K562 (cell line): ENCODE data around the gene GLOD4. TPM values are rescaled to one million over a fixed set of nuclear protein-coding genes. Genes with fewer than 3 reads are reported as not detected.

Experiments
- HDAC6 ChIP-seq: IDR thresholded peaks from 2 replicates; pipeline ENCODE4 v1.6.1; 2012; ENCODE audit warnings: low read depth, mild to moderate bottlenecking, control low read depth, inconsistent platforms, low read length, moderate library complexity
- TFAM ChIP-seq: fragments of 250-450 bp; sonication (Bioruptor Pico); conservative IDR thresholded peaks from 2 replicates; pipeline ENCODE4 v1.5.0; 2021; ENCODE audit warnings: mild to moderate bottlenecking, moderate library complexity
- ZNF24 ChIP-seq: fragments of 450-650 bp; IDR thresholded peaks from 2 replicates; pipeline ENCODE4 v1.6.1; 2016
- ZNF512 ChIP-seq: IDR thresholded peaks from 2 replicates; pipeline ENCODE4 v1.6.1; 2016; ENCODE audit warnings: missing genetic modification characterization, missing compliant biosample characterization
- polyA plus RNA-seq, 8 experiments: library from polyadenylated mRNA; depleted of rRNA in 4 of 8; stranded (reverse) in 5 of 8; unstranded in 3 of 8; fragments of >200 nt; fragmentation: Nextera tagmentation in 2 of 8; fragmentation: Illumina TruSeq in 1 of 8; extraction: Ambion mirVana in 2 of 8; extraction: Trizol in 1 of 8; gene quantifications; 2 replicates each; pipeline versions ENCODE4 v1.2.1 to v1.2.3, GENCODE V29; 2011 to 2014; ENCODE audit warnings: inconsistent platforms in 1 of 8, missing spikeins in 1 of 8
- total RNA-seq, 7 experiments: library from RNA; depleted of rRNA in 6 of 7; stranded (reverse); fragments of >200 nt in 6 of 7; fragmentation: Illumina TruSeq in 2 of 7; extraction: Trizol in 2 of 7; gene quantifications; 2 replicates each; pipeline versions ENCODE4 v1.2.1 to v1.2.3, GENCODE V29; 2011 to 2021; ENCODE audit warnings: low replicate concordance in 1 of 7
- TF ChIP-seq, protein P1 (sequence below): sonication (generic); formaldehyde crosslinking; IDR thresholded peaks from 2 replicates; pipeline ENCODE4 v1.8.1; 2023; ENCODE audit warnings: missing genetic modification reagents, mild to moderate bottlenecking, borderline replicate concordance

Gene GLOD4
- total and polyA plus RNA-seq, 9 of the 15 experiments (the other 6 are each of a cell fraction or from before 2014, with no cell fraction given) = 52.0 to 109 (median 64.9) TPM

- TF ChIP-seq ZNF512 (tag) = no peak
- TF ChIP-seq TFAM (CRISPR knock-in tag) = no peak
- TF ChIP-seq, protein P1, sequence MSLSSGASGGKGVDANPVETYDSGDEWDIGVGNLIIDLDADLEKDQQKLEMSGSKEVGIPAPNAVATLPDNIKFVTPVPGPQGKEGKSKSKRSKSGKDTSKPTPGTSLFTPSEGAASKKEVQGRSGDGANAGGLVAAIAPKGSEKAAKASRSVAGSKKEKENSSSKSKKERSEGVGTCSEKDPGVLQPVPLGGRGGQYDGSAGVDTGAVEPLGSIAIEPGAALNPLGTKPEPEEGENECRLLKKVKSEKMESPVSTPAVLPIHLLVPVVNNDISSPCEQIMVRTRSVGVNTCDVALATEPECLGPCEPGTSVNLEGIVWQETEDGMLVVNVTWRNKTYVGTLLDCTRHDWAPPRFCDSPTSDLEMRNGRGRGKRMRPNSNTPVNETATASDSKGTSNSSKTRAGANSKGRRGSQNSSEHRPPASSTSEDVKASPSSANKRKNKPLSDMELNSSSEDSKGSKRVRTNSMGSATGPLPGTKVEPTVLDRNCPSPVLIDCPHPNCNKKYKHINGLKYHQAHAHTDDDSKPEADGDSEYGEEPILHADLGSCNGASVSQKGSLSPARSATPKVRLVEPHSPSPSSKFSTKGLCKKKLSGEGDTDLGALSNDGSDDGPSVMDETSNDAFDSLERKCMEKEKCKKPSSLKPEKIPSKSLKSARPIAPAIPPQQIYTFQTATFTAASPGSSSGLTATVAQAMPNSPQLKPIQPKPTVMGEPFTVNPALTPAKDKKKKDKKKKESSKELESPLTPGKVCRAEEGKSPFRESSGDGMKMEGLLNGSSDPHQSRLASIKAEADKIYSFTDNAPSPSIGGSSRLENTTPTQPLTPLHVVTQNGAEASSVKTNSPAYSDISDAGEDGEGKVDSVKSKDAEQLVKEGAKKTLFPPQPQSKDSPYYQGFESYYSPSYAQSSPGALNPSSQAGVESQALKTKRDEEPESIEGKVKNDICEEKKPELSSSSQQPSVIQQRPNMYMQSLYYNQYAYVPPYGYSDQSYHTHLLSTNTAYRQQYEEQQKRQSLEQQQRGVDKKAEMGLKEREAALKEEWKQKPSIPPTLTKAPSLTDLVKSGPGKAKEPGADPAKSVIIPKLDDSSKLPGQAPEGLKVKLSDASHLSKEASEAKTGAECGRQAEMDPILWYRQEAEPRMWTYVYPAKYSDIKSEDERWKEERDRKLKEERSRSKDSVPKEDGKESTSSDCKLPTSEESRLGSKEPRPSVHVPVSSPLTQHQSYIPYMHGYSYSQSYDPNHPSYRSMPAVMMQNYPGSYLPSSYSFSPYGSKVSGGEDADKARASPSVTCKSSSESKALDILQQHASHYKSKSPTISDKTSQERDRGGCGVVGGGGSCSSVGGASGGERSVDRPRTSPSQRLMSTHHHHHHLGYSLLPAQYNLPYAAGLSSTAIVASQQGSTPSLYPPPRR (CRISPR knock-in tag) = no peak
- TF ChIP-seq HDAC6 = no peak
- no peak for TF ChIP-seq ZNF24
These were observed 43.1 kb upstream of the GLOD4 start (continued) for GRCh38 chr17:825216-825615.
